Coronary artery (tissue), 2 donors: ENCODE measurements around the gene DYSF.
A peak's percentile ranks its signal among the peaks of the same experiment; 100 is the strongest.

Source experiments
- DNase-seq: peaks from one replicate; pipeline ENCODE4 v3.0.0-alpha.2; 2017; ENCODE audit warnings: low spot score
- H3K27ac ChIP-seq, 2 donors: fragments of 200-600 bp; sonication (generic); one replicate each; pipeline ENCODE4 v1.5.1; 2016 to 2019
- H3K4me3 ChIP-seq: fragments of 200-600 bp; sonication (generic); 2 replicates; pipeline ENCODE4 v1.5.1; 2016; ENCODE audit warnings: mild to moderate bottlenecking, moderate library complexity
- CTCF ChIP-seq: fragments of 200-600 bp; sonication (generic); IDR thresholded peaks from one replicate; pipeline ENCODE4 v1.5.1; 2019; ENCODE audit warnings: antibody characterized with exemption

DYSF gene

GRCh38 chr2:71457123-71457915 lies 4.0 kb downstream of the DYSF start:
- peak overlapping the region in 1 of 2 donors; percentile 82 for H3K27ac ChIP-seq
- DNase-seq: no peak

GRCh38 chr2:71457923-71458322 lies 4.6 kb downstream of the DYSF start:
- no peak for DNase-seq
- Histone ChIP-seq H3K27ac (peak overlapping the region in 1 of 2 donors; percentile 46), H3K4me3 (no peak overlapping the region)
- TF ChIP-seq CTCF: no peak

More at GRCh38 chr2:71457123-71457915, 4.0 kb downstream of the DYSF start:
- no peak overlapping the region for H3K4me3 ChIP-seq
- TF ChIP-seq CTCF: no peak

- no peak for DNase-seq
- TF ChIP-seq CTCF: no peak
- H3K4me3 ChIP-seq: no peak overlapping the region
- H3K27ac ChIP-seq: peak overlapping the region in 1 of 2 donors; percentile 46
Observed at GRCh38 chr2:71458413-71459083, 5.2 kb downstream of the DYSF start.

GRCh38 chr2:71459084-71459431 lies 5.7 kb downstream of the DYSF start:
- no peak for TF ChIP-seq CTCF
- no peak for DNase-seq
- no peak overlapping the region for H3K4me3 ChIP-seq
- H3K27ac ChIP-seq: no peak overlapping the region

GRCh38 chr2:71460056-71460455 lies 6.7 kb downstream of the DYSF start:
- no peak for TF ChIP-seq CTCF
- Histone ChIP-seq H3K4me3 (no peak overlapping the region), H3K27ac (no peak overlapping the region)
- no peak for DNase-seq

GRCh38 chr2:71460595-71461303 lies 7.4 kb downstream of the DYSF start:
- no peak for TF ChIP-seq CTCF
- H3K4me3 ChIP-seq: no peak overlapping the region
- H3K27ac ChIP-seq: no peak overlapping the region
- DNase-seq: no peak
